HG02610 (cell line): ENCODE data around the gene SNX32.

Source experiments
- ATAC-seq: cut with Tn5 transposase; IDR thresholded peaks from one replicate; pipeline ENCODE4 v1.9.1; 2021; ENCODE audit warnings: mild to moderate bottlenecking, moderate library complexity; ENCODE audit not compliant: unreplicated experiment

Gene SNX32

GRCh38 chr11:65865550-65866172 lies 31.9 kb downstream of the SNX32 start:
- ATAC-seq, result no peak

GRCh38 chr11:65866509-65867283 lies 32.9 kb downstream of the SNX32 start:
- no peak for ATAC-seq

GRCh38 chr11:65867284-65868071 lies 33.7 kb downstream of the SNX32 start:
- ATAC-seq, result no peak

- ATAC-seq, result no peak
These were observed 34.4 kb downstream of the SNX32 start for GRCh38 chr11:65868076-65868667.

GRCh38 chr11:65868907-65869306 lies 35.1 kb downstream of the SNX32 start:
- ATAC-seq, result no peak

- no peak for ATAC-seq
These were observed 36.0 kb downstream of the SNX32 start for GRCh38 chr11:65869643-65870306.

- ATAC-seq, result no peak
These were observed 36.5 kb downstream of the SNX32 start for GRCh38 chr11:65870307-65870658.

- ATAC-seq, result no peak
These were observed 37.2 kb downstream of the SNX32 start for GRCh38 chr11:65870706-65871681.

GRCh38 chr11:65871811-65872548 lies 38.2 kb downstream of the SNX32 start:
- no peak for ATAC-seq

GRCh38 chr11:65872586-65873317 lies 39.0 kb downstream of the SNX32 start, which contains the start of gene EFEMP2:
EFEMP2 (minus strand) TSS chr11:65872800; CDS start chr11:65872354, 446 bp downstream.
- ATAC-seq, result no peak

- ATAC-seq, result peak; percentile 75
These were observed 39.8 kb downstream of the SNX32 start for GRCh38 chr11:65873318-65874156.

- ATAC-seq, result no peak
These were observed 45.9 kb downstream of the SNX32 start, which contains the start of gene CTSW for GRCh38 chr11:65879617-65880016. CTSW (plus strand) TSS chr11:65879837; CDS start chr11:65879855, 18 bp downstream.

- no peak for ATAC-seq
These were observed 46.3 kb downstream of the SNX32 start for GRCh38 chr11:65880027-65880426.

- ATAC-seq, result no peak
These were observed 47.2 kb downstream of the SNX32 start for GRCh38 chr11:65880844-65881421.

- ATAC-seq, result no peak
These were observed 48.6 kb downstream of the SNX32 start for GRCh38 chr11:65882120-65883057.
